ENCODE data around the gene KAZN.
"Not testable (repeated sequence)": the region's sequence is repeated elsewhere in the genome, so short reads cannot be mapped to it uniquely, and the experiment has no call there.

KAZN gene

DNA sequence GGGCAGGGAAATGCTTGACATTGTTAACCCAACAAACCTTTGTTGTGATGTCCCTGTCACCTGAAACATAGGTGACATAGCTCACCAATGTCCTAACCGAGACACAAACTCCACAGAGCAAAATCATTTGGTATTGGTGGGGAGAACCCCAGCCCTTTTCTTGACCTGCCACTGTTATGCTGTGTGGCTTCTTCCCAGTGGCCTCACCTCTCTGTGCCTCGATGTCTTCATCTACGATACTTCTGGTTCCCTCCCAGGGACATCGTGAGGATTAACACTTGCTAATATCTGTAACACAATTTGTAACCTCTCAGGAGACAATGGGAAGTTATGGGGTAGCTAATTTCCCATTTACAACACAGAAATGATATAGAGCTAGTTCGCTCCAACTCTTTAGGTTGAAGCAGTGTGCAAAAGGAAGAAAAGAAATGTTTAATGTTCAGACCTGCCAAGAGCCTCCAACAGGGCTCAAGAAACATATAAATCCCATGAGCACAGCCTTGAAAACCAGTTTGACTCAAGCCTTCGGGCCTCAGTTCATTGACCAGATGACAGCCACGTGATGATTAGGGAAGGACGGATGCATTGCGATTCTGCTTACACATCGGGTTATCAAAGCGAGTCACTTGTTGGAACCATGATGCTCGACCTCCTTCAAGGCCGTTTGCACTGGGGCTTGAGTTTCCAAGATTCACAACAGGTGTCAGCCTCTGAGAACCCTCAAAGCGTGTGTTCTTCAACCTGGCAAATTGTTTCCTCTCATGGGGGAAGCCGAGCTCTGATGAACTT lies 517.3 kb downstream of the KAZN start:
- DNase-seq (ENCODE audit: low spot score), result no peak

DNA sequence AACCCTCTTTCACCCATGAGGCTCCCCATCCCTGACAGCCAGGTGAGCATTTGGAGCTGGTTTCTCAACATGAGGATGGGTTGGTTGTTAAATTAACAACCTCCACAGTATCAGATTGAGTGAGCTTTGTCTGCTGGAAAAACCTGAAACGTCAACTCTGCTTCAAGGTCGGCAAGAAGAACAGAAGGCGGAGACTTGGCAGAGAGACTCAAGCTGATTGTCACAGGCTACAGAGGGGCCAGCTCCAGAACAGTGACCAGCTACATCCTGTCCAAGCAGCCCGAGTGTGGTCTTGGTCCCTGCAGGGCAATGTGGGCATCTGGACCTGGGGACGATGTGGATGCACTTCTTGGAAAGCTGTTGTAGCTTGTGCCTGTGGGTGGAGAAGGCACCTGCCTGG lies 518.5 kb downstream of the KAZN start:
- no peak for DNase-seq (ENCODE audit: low spot score)

- DNase-seq (ENCODE audit: low spot score), result no peak
These were observed 519.3 kb downstream of the KAZN start for GRCh38 chr1:15117671-15118325.

- no peak for DNase-seq (ENCODE audit: low spot score)
These were observed 520.1 kb downstream of the KAZN start for GRCh38 chr1:15118579-15118978.

- no peak for DNase-seq (ENCODE audit: low spot score)
These were observed 521.9 kb downstream of the KAZN start for GRCh38 chr1:15120251-15120945.

DNA sequence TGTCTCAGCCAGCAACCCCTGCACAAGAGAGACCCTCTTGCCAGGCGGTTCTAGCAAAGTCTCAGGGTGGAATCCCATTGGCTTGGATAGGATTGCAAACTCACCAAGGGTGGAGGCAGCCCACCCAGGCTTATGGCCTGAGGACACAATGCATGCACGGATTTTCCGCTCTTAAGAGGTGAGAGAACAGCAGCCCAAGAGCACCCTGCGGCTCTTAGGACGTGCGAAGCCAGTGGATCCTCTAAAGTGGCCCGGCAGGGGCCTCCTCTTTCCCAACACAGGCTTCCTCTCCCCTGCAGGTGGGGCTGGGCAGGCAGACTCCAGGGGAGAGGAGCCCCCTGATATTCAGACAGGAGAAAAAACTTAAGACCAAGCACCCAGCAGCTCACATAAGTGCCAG lies 523.8 kb downstream of the KAZN start:
- DNase-seq (ENCODE audit: low spot score), result no peak

DNA sequence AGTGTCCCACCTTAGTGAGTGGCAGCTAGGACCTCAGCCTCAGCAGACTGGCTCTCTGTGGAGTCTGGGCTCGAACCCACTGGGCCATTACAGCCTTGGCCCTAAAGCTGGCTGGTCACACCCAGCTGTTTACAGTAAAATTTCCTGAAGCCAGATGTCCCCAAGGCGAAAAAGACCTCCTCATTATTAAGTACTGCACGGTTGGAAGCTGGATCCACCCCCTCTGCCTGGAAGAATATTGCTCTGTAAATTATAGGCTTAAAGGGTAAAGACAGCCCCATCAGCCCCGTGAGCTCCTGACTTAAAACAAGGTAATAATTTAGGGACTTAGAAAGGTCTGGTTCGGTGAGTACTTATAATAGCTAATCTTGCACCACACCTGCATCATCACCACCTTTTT lies 524.8 kb downstream of the KAZN start:
- no peak for DNase-seq (ENCODE audit: low spot score)

DNA sequence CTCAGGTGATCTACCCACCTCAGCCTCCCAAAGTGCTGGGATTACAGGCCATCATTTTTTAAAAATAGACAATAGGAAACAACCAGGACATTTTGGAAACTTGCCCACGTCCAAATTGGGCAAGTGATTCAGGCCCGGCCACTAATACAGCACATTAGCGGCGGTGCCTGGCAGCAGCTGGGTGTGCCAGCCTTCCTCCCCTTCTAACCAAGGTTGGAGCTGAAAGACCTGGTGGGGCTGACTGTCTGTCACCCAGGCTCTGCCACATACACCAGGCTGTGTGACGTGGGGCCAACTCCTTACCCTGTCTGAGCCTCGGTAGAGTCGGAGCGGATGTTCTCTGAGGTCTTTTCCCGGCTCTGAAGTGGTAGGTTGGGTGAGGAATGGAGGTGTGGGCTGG lies 525.4 kb downstream of the KAZN start:
- DNase-seq (ENCODE audit: low spot score), result no peak

GRCh38 chr1:15124362-15125100 lies 526.0 kb downstream of the KAZN start:
- DNase-seq (ENCODE audit: low spot score), result no peak

DNA sequence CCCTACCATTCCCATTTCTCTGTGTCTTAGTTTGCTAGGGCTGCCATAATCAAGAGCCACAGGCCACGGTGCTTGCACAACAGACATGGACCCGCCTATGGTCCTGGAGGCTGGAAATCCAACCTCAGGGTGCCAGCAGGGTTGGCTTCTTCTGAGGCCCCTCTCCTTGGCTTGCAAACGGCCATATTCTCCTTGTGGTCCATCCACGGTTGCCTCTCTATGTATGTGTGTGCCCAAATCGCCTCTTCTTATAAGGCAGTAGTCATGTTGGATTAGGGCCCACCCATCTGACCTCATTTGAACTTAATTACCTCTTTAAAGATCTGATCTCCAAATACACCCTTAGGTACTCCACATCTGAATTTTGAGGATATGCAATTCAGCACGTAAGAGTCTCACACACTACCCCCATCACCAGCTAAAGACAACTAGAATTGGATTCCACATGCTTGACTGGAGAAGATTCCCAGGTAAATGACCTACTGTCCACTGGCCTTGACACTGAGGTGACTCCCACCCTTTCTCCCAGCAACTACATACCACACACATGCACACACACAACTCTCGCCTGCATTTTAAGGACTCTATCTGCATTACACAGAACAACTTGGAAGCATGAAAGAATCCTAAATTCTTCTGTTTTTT lies 526.7 kb downstream of the KAZN start:
- no peak for DNase-seq (ENCODE audit: low spot score)

GRCh38 chr1:15128077-15128476 lies 529.6 kb downstream of the KAZN start:
- no peak for DNase-seq (ENCODE audit: low spot score)

DNA sequence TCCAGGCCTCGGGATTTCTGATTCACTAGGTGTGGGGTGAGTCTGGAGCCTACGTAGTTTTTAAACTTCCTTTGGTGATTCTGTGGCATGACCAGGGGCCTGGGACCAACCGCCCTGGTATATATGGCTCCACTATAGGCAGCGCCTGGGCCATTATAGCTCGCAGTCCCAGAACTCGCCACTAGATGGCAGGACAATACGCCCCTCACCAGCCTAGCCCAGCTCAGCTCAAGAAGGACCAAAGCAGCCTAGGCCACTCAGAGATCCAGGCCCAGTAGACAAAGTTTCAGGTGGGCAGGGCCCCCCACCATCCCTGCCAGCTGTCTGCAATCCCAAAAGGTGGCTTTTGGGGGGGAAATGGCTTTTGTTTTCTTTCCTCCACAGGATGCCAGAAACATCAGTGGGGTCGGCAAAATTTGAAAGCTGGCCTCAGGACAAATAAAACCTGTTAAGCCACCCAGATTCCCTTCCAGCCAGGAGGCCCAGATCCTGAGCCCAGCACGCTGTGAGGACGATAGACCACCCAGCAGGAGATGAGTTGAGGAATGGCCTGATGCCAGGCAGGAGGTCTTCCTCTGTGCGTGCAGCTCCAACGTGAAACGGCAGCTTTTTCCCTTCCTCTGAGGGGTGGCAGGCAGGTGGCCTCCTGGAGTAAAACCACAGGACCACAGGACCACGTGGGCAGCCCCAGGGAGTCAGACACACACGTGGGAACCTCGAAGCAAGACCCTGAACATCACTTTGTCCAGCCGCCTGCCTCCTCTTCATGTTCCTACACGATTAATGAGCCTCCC lies 530.2 kb downstream of the KAZN start:
- peak; percentile 56 for DNase-seq (ENCODE audit: low spot score)

DNA sequence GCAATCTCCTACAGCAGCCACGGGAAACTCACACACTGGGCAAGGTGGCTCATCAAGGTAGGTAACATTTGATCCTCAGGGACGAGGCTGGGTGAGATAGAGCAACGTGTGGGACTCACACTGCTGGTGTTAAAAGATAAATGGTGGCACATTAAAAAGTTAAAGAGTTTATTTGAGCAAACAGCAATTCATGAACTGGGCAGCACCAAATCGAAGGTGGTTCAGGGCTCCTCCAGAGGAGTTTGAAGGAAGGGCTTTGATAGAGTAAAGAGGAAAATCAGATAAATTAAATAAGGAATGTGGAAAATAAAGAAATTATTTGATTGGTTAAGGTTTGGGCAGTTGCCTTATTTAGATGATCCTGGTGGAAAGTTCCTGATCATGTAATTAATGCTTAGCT lies 531.5 kb downstream of the KAZN start:
- no peak for DNase-seq (ENCODE audit: low spot score)

GRCh38 chr1:15130607-15131006 lies 532.1 kb downstream of the KAZN start:
- DNase-seq (ENCODE audit: low spot score), result no peak

GRCh38 chr1:15132965-15133364 lies 534.5 kb downstream of the KAZN start:
- no peak for DNase-seq (ENCODE audit: low spot score)

GRCh38 chr1:15134285-15134684 lies 535.8 kb downstream of the KAZN start:
- no peak for DNase-seq (ENCODE audit: low spot score)

GRCh38 chr1:15135604-15136003 lies 537.1 kb downstream of the KAZN start:
- not testable (repeated sequence) for DNase-seq (ENCODE audit: low spot score)

GRCh38 chr1:15137809-15138208 lies 539.3 kb downstream of the KAZN start:
- no peak for DNase-seq (ENCODE audit: low spot score)

DNA sequence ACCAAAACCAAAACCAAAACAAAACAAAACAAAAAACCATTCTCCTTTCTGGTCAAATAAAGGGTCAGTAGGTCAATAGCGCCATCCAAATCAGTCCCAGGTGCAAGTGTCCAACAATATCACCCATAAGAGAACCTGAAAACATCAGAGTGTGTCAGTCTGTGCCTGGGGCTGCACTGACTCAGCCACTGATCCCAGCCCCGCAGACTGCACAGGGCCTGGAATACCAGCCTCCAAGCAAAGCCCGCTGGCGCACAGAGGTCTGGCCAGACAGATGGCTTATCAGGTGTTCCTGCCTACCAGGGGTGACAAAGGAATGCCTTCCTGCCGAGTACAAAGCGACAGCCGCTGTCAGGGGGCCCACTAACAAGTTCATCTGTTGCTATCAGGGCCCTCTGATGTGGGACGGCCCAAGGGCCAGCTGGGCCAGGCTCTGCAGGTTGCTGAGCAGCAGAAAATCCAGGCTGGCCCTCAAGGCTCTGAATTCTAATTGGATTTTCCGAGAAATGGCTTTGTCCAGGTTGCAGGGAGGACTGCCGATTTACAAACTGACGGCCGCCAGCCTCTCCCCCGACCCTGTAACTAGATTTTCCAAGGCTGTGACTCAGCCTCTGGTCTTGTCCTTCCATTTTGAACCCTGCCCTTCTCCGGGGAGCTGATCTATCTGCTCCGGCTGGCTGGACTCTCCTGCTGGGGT lies 541.3 kb downstream of the KAZN start:
- DNase-seq (ENCODE audit: low spot score), result no peak

- DNase-seq (ENCODE audit: low spot score), result no peak
These were observed 543.6 kb downstream of the KAZN start for GRCh38 chr1:15141935-15142539.
